Breast epithelium (tissue), 4 donors: ENCODE data around the gene WNT7B. TPM values are rescaled to one million over a fixed set of nuclear protein-coding genes. Genes with fewer than 3 reads are reported as not detected.

Experiments
- DNase-seq, 2 donors: peaks; one replicate each; pipeline ENCODE4 v3.0.0-alpha.2; 2019; ENCODE audit warnings: low spot score in 2 of 2
- H3K27ac ChIP-seq, 2 donors: fragments of 200-600 bp; sonication (generic) in 1 of 2; one replicate each; pipeline ENCODE4 v1.5.1; 2016 to 2019; ENCODE audit warnings: mild to moderate bottlenecking in 1 of 2
- H3K27me3 ChIP-seq, 2 donors: fragments of 200-600 bp; sonication (generic) in 1 of 2; one replicate each; pipeline versions ENCODE4 v1.5.1 to v1.6.0; 2017 to 2019; ENCODE audit warnings: control low read depth in 1 of 2, mild to moderate bottlenecking in 1 of 2
- H3K36me3 ChIP-seq: fragments of 200-600 bp; one replicate; pipeline ENCODE4 v1.5.1; 2019
- H3K4me1 ChIP-seq, 2 donors: fragments of 200-600 bp; sonication (generic); one replicate each; pipeline ENCODE4 v1.5.1; 2016 to 2019; ENCODE audit warnings: control low read depth in 1 of 2
- H3K4me3 ChIP-seq, 3 donors: fragments of 200-600 bp; sonication (generic); 1 replicate in 2 of 3; 2 replicates in 1 of 3; pipeline ENCODE4 v1.5.1; 2016 to 2019; ENCODE audit warnings: mild to moderate bottlenecking in 3 of 3, moderate library complexity in 2 of 3
- H3K9me3 ChIP-seq, 2 donors: fragments of 200-600 bp; sonication (generic) in 1 of 2; one replicate each; pipeline ENCODE4 v1.5.1; 2016 to 2019; ENCODE audit warnings: control low read depth in 1 of 2
- CTCF ChIP-seq, 3 donors: fragments of 450-650 bp; IDR thresholded peaks; one replicate each; pipeline ENCODE4 v1.5.1; 2016 to 2017; ENCODE audit warnings: antibody characterized with exemption in 3 of 3, mild to moderate bottlenecking in 3 of 3, moderate library complexity in 3 of 3
- POLR2A ChIP-seq: fragments of 450-650 bp; IDR thresholded peaks from one replicate; pipeline ENCODE4 v1.6.1; 2016; ENCODE audit warnings: antibody characterized with exemption, mild to moderate bottlenecking, moderate library complexity
- POLR2AphosphoS5 ChIP-seq, 3 donors: sonication (generic); formaldehyde crosslinking; IDR thresholded peaks; one replicate each; pipeline ENCODE4 v1.6.1; 2017; ENCODE audit warnings: antibody characterized with exemption in 3 of 3
- intact Hi-C: fragments of 100-400 bp; cut with DNase I; formaldehyde crosslinking; loops from one replicate; pipeline ENCODE4 v1.15.1; 2023; ENCODE audit warnings: low total_unique reads
- total RNA-seq, 3 donors: library from RNA; depleted of rRNA; stranded (reverse); fragments of >200 nt; gene quantifications; one replicate each; pipeline ENCODE4 v1.1.0, GENCODE V29; 2016

The WNT7B gene
- total RNA-seq, 3 donors from 2014 or later: 2.2 to 2.9 TPM; not detected in 1

DNA sequence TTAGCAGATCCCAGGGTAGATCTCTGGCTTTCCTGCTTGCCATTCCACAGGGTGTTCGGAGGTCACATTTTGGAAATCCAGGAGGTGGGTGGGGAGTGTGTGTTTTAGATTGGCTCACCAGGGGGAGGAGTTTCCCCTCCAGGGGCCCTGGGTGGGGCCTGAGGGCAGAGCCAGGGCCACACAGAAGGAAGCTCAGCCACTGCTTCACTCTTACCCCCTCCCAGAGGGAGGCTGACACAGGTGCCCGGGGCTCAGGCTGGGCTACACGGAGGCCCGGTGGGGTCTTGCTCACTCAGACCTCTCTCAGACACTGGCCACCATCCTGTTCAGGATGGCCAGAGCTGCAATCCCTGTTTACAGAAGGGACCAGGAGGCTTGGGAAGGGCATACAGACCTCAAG lies 2.5 kb downstream of the WNT7B start:
- no peaks in the 10 kb centered on the region for H3K9me3 ChIP-seq
- H3K4me1 ChIP-seq: peaks cover 25 to 31% of the 10 kb centered on the region in 2 donors
- no peak for DNase-seq
- no peaks in the 10 kb centered on the region for H3K36me3 ChIP-seq
- TF ChIP-seq POLR2AphosphoS5 (IDR thresholded peaks at IDR 0.05) (no peak), POLR2A (no peak), CTCF (IDR thresholded peaks at IDR 0.05) (no peak)
- no peak overlapping the region for H3K27ac ChIP-seq
- intact Hi-C loops: loop anchor here (5.0 kb wide), 1 partner anchor 107 kb away; no protein-coding TSS in a partner anchor
- no peak overlapping the region for H3K4me3 ChIP-seq
- H3K27me3 ChIP-seq: peaks cover 13 to 75% of the 10 kb centered on the region in 2 donors

DNA sequence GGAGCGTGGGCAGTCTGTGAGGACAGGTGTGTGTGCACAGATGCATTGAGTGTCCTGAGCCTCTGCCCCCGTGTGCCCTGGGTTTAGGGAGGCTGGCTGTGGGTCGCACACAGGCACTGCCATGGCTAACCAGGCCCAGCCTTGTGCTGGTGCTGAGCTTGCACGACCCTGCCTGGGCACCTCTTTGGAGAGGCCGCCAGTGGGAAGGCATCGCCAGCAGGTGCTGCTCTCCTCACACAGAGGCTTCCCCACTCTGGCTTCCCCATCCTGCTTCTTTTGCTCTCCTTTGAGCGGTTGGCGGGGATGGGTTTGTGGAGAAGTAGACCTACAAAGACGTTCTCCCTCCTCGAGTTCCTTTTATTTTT lies 4.1 kb downstream of the WNT7B start:
- Histone ChIP-seq H3K36me3 (no peaks in the 10 kb centered on the region), H3K27me3 (peaks cover 13 to 87% of the 10 kb centered on the region in 2 donors), H3K4me1 (peaks cover 22 to 26% of the 10 kb centered on the region in 2 donors), H3K4me3 (no peak overlapping the region), H3K27ac (no peak overlapping the region), H3K9me3 (no peaks in the 10 kb centered on the region)
- intact Hi-C loops: loop anchor here (5.0 kb wide), 1 partner anchor 106 kb away; no protein-coding TSS in a partner anchor
- no peak for DNase-seq
- TF ChIP-seq CTCF (IDR thresholded peaks at IDR 0.05): no peak
- TF ChIP-seq POLR2AphosphoS5 (IDR thresholded peaks at IDR 0.05): no peak
- TF ChIP-seq POLR2A: no peak

DNA sequence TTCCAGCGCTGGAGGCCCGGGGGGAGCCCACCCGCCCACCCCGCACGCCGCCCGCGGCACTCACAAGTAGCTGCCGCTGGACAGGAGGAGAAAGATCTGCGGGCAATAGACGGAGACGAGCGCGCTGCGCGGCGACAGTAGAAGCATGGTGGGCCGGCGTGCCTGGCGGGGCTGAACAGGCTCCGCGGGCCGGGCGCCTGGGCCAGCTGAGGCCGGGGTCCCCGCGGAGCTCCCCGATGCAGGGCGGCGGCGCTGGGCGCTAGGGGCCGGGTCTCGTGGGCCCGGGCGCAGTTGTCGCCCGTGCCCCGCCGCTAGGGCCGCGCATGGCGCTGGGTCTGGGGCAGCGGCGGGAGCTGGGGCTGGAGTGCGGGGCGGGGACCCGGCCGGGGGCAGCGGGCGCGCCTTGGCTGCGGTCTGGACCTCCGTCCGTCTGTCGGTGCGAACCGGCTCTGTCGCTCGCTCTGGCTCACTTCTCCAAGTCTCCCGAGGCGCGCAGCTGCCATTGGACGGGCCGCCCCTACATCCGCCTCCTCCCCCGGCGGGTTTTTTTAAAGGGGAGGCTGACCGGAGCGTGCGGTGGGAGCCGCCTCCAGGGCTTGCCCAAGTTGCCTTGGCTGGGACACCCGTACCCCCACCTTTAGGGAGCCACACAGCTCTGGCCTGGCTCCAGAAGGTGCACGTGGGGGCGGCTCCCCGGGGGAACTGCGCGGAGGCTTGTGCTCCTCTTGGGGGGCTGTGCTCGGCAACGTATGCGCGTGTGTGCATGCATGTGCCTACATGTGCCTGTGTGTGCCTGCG lies 4.7 kb downstream of the WNT7B start:
- intact Hi-C loops: loop anchor here (5.0 kb wide), 1 partner anchor 105 kb away; no protein-coding TSS in a partner anchor
- Histone ChIP-seq H3K27me3 (peaks cover 13 to 88% of the 10 kb centered on the region in 2 donors), H3K4me3 (peak overlapping the region in 2 of 3 donors; percentile 36 to 66), H3K27ac (no peak overlapping the region), H3K9me3 (no peaks in the 10 kb centered on the region), H3K36me3 (no peaks in the 10 kb centered on the region), H3K4me1 (peaks cover 17 to 26% of the 10 kb centered on the region in 2 donors)
- no peak for TF ChIP-seq POLR2A
- no peak for TF ChIP-seq POLR2AphosphoS5 (IDR thresholded peaks at IDR 0.05)
- DNase-seq: no peak

- peaks cover 13 to 91% of the 10 kb centered on the region in 2 donors for H3K27me3 ChIP-seq
- H3K4me3 ChIP-seq: peak overlapping the region in 2 of 3 donors; percentile 36 to 66
Measured at GRCh38 chr22:45971408-45972028, 5.4 kb downstream of the WNT7B start.

More at GRCh38 chr22:45971408-45972028, 5.4 kb downstream of the WNT7B start:
- no peak for DNase-seq
- no peaks in the 10 kb centered on the region for H3K9me3 ChIP-seq
- H3K36me3 ChIP-seq: no peaks in the 10 kb centered on the region
- intact Hi-C loops: loop anchor here (5.0 kb wide), 1 partner anchor 104 kb away; no protein-coding TSS in a partner anchor
- TF ChIP-seq POLR2AphosphoS5 (IDR thresholded peaks at IDR 0.05) (no peak), CTCF (IDR thresholded peaks at IDR 0.05) (no peak), POLR2A (no peak)
- H3K27ac ChIP-seq: no peak overlapping the region
- H3K4me1 ChIP-seq: peaks cover 14 to 21% of the 10 kb centered on the region in 2 donors
